Lower leg skin (tissue), 3 donors: ENCODE data around the gene UTF1.

ENCODE experiments used
- POLR2A ChIP-seq, 2 donors: fragments of 450-650 bp; IDR thresholded peaks; one replicate each; pipeline ENCODE4 v1.6.1; 2016 to 2017; ENCODE audit warnings: antibody characterized with exemption in 2 of 2, mild to moderate bottlenecking in 1 of 2, moderate library complexity in 1 of 2
- TF ChIP-seq, protein P1 (sequence below), 3 donors: fragments of 450-650 bp; IDR thresholded peaks; one replicate each; pipeline ENCODE4 v1.5.1; 2016; ENCODE audit warnings: antibody characterized with exemption in 3 of 3, mild to moderate bottlenecking in 3 of 3, moderate library complexity in 2 of 3

GRCh38 chr10:133219782-133220181, 10.2 kb upstream of the UTF1 start:
- TF ChIP-seq, protein P1, sequence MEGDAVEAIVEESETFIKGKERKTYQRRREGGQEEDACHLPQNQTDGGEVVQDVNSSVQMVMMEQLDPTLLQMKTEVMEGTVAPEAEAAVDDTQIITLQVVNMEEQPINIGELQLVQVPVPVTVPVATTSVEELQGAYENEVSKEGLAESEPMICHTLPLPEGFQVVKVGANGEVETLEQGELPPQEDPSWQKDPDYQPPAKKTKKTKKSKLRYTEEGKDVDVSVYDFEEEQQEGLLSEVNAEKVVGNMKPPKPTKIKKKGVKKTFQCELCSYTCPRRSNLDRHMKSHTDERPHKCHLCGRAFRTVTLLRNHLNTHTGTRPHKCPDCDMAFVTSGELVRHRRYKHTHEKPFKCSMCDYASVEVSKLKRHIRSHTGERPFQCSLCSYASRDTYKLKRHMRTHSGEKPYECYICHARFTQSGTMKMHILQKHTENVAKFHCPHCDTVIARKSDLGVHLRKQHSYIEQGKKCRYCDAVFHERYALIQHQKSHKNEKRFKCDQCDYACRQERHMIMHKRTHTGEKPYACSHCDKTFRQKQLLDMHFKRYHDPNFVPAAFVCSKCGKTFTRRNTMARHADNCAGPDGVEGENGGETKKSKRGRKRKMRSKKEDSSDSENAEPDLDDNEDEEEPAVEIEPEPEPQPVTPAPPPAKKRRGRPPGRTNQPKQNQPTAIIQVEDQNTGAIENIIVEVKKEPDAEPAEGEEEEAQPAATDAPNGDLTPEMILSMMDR (IDR thresholded peaks at IDR 0.05), result no peak
- no peak for TF ChIP-seq POLR2A (IDR thresholded peaks at IDR 0.05)
